Ovary (tissue), 9 donors: ENCODE data around the gene NLK. TPM values are rescaled to one million over a fixed set of nuclear protein-coding genes. Genes with fewer than 3 reads are reported as not detected.
"Not testable (repeated sequence)": the region's sequence is repeated elsewhere in the genome, so short reads cannot be mapped to it uniquely, and the experiment has no call there.

ENCODE experiments used
- DNase-seq, 5 donors: peaks; one replicate each; pipeline ENCODE4 v3.0.0-alpha.2; 2019 to 2020
- H3K27ac ChIP-seq, 2 donors: fragments of 200-600 bp; one replicate each; pipeline versions ENCODE4 v1.5.1 to v1.8.0; 2019 to 2022
- H3K27me3 ChIP-seq: fragments of 200-600 bp; one replicate; pipeline ENCODE4 v1.8.0; 2022
- H3K36me3 ChIP-seq: fragments of 200-600 bp; sonication (generic); one replicate; pipeline ENCODE4 v1.5.1; 2019
- H3K4me1 ChIP-seq: one replicate; pipeline ENCODE4 v1.8.1; 2013; ENCODE audit warnings: mild to moderate bottlenecking, moderate library complexity; ENCODE audit not compliant: insufficient read depth
- H3K4me3 ChIP-seq: fragments of 200-600 bp; sonication (generic); one replicate; pipeline ENCODE4 v1.5.1; 2017
- H3K9me3 ChIP-seq, 2 donors: fragments of 200-600 bp in 1 of 2; sonication (generic) in 1 of 2; one replicate each; pipeline versions ENCODE4 v1.5.1 to v1.8.1; 2013 to 2019; ENCODE audit warnings: mild to moderate bottlenecking in 1 of 2, moderate library complexity in 1 of 2
- EP300 ChIP-seq: sonication (generic); formaldehyde crosslinking; IDR thresholded peaks from one replicate; pipeline ENCODE4 v1.6.1; 2017; ENCODE audit warnings: antibody characterized with exemption
- POLR2A ChIP-seq: fragments of 450-650 bp; IDR thresholded peaks from one replicate; pipeline ENCODE4 v1.6.1; 2017; ENCODE audit warnings: antibody characterized with exemption, mild to moderate bottlenecking, moderate library complexity
- WGBS, 3 donors: extraction: QIAGEN DNeasy Blood & Tissue Kit in 1 of 3; methylation state at CpG; one replicate each; pipeline versions ENCODE4 v1.1.5 to v1.1.7; 2013 to 2017; 5-methylcytosine and 5-hydroxymethylcytosine counted together
- intact Hi-C, 4 donors: fragments of 100-400 bp; cut with DNase I; formaldehyde crosslinking; loops; one replicate each; pipeline versions ENCODE4 v1.11.0 to v1.15.1; 2022 to 2023
- polyA plus RNA-seq, 2 donors: library from polyadenylated mRNA; stranded (reverse); fragments of 200-250 nt in 1 of 2; fragments of 350-450 nt in 1 of 2; fragmentation: Illumina TruSeq in 1 of 2; extraction: RNeasy Lipid Tissue Mini Kit (QIAGEN cat#74804) in 1 of 2; gene quantifications; one replicate each; pipeline ENCODE4 v1.2.3, GENCODE V29; 2013 to 2014
- total RNA-seq, 7 donors: library from RNA; depleted of rRNA in 2 of 7; stranded (reverse); fragments of >200 nt in 2 of 7; fragmentation: NEBNext Ultra II Directional in 3 of 7; extraction: Animal tissue kit (Norgen Biotek cat#: 25700) in 3 of 7; gene quantifications; one replicate each; pipeline versions ENCODE4 v1.1.0 to v1.2.4, GENCODE V29; 2016 to 2023
- TF ChIP-seq, protein P1 (sequence below), 3 donors: fragments of 450-650 bp in 2 of 3; fragments of 200-600 bp in 1 of 3; IDR thresholded peaks; one replicate each; pipeline versions ENCODE4 v1.5.1 to v1.8.0; 2016 to 2022; ENCODE audit warnings: antibody characterized with exemption in 3 of 3, mild to moderate bottlenecking in 1 of 3
- donor health status: DM: no; HTN: no; CAD: no; lungs with moderate emphysema.
- donor health status: DM: no; HTN: no; CAD: no.
- donor health status: Bipolar disorder and iron deficiency.
- donor health status: DM: yes; HTN: yes; CAD: no.
- donor health status: DM: no; HTN: no; CAD: no.
- donor health status: DM: yes; HTN: yes; CAD: no.

NLK gene
- total and polyA plus RNA-seq, 9 donors = 7.3 to 15.6 (median 12.3) TPM

DNA sequence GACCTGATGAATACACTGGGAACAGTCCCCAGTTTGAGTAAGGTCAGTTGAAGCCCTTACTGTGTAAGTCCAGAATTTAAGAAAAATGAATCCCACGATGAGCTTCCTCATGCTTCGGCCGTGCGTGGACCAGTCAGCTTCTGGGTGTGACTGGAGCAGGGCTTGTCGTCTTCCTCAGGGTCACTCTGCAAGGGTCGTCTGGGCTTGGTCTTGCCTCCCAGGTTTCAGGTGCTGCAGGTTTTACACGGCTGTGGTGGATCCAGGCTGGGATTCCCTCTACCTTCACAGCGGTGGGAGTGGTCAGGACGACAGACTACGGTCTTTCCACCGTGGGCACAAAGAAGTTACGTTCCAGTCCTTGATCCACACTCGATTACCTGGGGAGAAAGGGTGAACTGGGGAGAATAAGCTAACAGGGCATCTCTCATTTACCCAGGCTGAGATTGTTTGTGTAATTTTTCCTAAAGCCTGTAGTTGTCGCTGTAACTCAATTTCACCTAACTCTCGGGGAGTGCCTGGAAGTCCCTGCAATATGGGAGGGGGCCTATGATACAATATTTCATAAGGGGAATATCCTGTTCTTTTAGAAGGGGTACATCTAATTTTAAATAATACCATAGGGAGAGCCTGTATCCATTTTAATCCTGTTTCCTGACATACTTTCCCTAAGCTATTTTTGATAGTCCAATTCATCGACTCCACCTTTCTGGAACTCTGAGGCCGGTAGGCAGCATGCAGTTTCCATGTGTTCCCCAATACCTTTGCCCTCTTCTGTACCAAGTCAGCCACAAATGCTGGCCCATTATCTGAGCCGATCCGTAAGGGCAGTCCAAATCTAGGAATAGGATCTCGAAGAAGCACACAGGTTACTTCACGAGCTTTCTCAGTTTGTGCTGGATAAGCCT is 190.7 kb downstream of the NLK start:
- WGBS, 3 donors = 66 to 73% (median 73%) methylated on average over 21 of the region's 21 CpGs
- intact Hi-C loops, H3K9me3 ChIP-seq, H3K4me1 ChIP-seq, H3K27me3 ChIP-seq, H3K27ac ChIP-seq, H3K4me3 ChIP-seq, H3K36me3 ChIP-seq, DNase-seq: not testable (repeated sequence)

GRCh38 chr17:28233872-28234856 is 191.7 kb downstream of the NLK start:
- H3K27ac ChIP-seq, H3K27me3 ChIP-seq, intact Hi-C loops, H3K9me3 ChIP-seq, H3K4me3 ChIP-seq, DNase-seq, H3K4me1 ChIP-seq, H3K36me3 ChIP-seq: not testable (repeated sequence)
- 86 to 88% (median 88%) methylated on average over 22 of the region's 22 CpGs for WGBS, 3 donors

DNA sequence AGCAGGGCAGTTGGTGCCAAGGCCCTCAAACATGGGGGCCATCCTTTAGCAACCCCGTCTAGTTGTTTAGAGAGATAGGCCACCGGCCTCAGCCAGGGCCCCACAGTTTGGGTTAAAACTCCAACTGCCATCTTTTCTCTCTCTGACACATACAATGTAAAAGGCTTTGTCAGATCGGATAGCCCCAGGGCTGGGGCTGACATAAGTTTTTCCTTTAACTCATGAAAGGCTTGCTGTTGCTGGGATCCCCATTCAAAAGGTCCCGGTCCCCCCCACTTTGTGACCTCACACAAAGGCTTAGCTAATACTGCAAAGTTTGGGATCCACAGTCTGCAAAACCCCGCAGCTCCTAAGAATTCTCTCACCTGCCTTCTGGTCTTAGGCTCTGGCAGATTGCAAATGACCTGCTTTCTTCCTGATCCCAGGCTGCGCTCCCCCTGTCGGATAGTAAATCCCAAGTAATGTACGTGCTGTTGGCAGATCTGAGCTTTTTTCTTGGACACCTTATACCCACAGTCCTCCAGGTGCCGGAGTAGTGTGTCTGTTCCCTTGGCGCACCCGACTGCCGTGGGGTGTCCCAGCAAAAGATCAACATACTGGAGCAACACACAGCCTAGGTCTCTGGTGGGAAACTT is 192.7 kb downstream of the NLK start:
- H3K27ac ChIP-seq, H3K27me3 ChIP-seq, H3K36me3 ChIP-seq, H3K9me3 ChIP-seq, H3K4me1 ChIP-seq, DNase-seq, intact Hi-C loops, H3K4me3 ChIP-seq: not testable (repeated sequence)
- 86 to 93% (median 88%) methylated on average over 12 of the region's 12 CpGs for WGBS, 3 donors

GRCh38 chr17:28236033-28236653 is 193.7 kb downstream of the NLK start:
- H3K4me1 ChIP-seq, H3K9me3 ChIP-seq, intact Hi-C loops, H3K36me3 ChIP-seq, H3K27ac ChIP-seq, DNase-seq, H3K4me3 ChIP-seq, H3K27me3 ChIP-seq: not testable (repeated sequence)
- WGBS, 3 donors = 33 to 45% (median 43%) methylated on average over 13 of the region's 13 CpGs

DNA sequence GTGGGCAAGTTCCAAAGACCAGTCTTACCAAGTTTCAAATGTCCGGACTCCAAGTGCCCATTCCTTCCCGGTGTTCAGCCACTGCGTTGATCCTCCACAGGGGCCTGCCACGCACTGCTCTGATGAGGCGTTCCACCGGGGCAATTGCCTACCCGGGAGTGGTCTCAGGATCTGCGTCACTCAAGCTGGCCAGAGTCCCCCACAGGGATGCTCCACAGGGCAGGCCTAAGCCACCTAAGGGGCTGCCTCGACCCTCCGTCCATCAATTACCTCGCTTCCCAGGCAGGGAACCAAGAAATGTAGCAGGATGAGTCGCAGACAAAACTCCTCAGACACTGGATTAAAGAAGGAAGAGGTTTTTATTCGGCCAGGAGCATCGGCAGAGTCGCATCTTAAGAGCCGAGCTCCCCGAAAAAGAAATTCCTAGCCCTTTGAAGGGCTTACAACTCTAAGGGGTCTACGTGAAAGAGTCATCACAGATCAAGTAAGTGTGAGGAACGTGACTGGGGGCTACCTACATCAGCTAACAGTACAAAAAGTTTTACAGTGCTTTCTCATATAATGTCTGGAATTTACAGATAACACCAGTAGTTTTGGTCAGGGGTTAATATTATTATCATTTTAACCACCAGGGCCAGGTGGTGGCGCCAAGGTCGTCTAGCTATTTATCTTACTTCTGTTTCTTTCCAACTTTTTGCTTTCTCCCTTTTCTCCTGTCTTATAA is 196.2 kb downstream of the NLK start:
- H3K9me3 ChIP-seq, DNase-seq, H3K4me1 ChIP-seq, H3K4me3 ChIP-seq, intact Hi-C loops, H3K36me3 ChIP-seq, H3K27me3 ChIP-seq, H3K27ac ChIP-seq: not testable (repeated sequence)
- 52 to 61% (median 53%) methylated on average over 21 of the region's 21 CpGs for WGBS, 3 donors

DNA sequence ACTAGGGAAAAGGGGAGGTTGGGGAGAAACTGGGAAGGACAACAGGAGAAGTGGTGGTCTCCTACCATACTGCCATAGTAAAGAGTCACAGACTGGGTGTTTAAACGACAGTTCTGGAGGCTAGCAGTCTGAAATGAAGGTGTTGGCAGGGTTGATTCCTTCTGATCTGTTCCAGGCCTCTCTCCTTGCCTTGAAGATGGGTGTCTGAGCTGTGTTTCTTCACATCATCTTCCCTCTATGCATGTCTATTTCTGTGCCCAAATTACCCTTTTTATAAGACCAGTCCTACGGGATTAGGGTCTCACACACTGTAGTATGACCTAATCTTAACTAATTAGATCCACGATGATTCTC is 196.8 kb downstream of the NLK start:
- no peaks in the 10 kb centered on the region for H3K27me3 ChIP-seq
- no peaks in the 10 kb centered on the region for H3K36me3 ChIP-seq
- H3K4me1 ChIP-seq = no peaks in the 10 kb centered on the region
- WGBS, 3 donors = 52 to 57% (median 56%) methylated on average over 3 of the region's 3 CpGs
- H3K27ac ChIP-seq = no peak overlapping the region
- TF ChIP-seq, protein P1, sequence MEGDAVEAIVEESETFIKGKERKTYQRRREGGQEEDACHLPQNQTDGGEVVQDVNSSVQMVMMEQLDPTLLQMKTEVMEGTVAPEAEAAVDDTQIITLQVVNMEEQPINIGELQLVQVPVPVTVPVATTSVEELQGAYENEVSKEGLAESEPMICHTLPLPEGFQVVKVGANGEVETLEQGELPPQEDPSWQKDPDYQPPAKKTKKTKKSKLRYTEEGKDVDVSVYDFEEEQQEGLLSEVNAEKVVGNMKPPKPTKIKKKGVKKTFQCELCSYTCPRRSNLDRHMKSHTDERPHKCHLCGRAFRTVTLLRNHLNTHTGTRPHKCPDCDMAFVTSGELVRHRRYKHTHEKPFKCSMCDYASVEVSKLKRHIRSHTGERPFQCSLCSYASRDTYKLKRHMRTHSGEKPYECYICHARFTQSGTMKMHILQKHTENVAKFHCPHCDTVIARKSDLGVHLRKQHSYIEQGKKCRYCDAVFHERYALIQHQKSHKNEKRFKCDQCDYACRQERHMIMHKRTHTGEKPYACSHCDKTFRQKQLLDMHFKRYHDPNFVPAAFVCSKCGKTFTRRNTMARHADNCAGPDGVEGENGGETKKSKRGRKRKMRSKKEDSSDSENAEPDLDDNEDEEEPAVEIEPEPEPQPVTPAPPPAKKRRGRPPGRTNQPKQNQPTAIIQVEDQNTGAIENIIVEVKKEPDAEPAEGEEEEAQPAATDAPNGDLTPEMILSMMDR (IDR thresholded peaks at IDR 0.05) = no peak
- TF ChIP-seq POLR2A (no peak), EP300 (no peak)
- DNase-seq = no peak
- no peak overlapping the region for H3K4me3 ChIP-seq
- H3K9me3 ChIP-seq = no peaks in the 10 kb centered on the region
- intact Hi-C loops = no loop called here
